Ovary (tissue), 9 donors: ENCODE results near the gene SNX18. TPM values are rescaled to one million over a fixed set of nuclear protein-coding genes. Genes with fewer than 3 reads are reported as not detected.
A peak's percentile ranks its signal among the peaks of the same experiment; 100 is the strongest.

Experiments used
- DNase-seq, 5 donors: peaks; one replicate each; pipeline ENCODE4 v3.0.0-alpha.2; 2019 to 2020
- H3K27ac ChIP-seq, 2 donors: fragments of 200-600 bp; one replicate each; pipeline versions ENCODE4 v1.5.1 to v1.8.0; 2019 to 2022
- H3K27me3 ChIP-seq: fragments of 200-600 bp; one replicate; pipeline ENCODE4 v1.8.0; 2022
- H3K36me3 ChIP-seq: fragments of 200-600 bp; sonication (generic); one replicate; pipeline ENCODE4 v1.5.1; 2019
- H3K4me1 ChIP-seq: one replicate; pipeline ENCODE4 v1.8.1; 2013; ENCODE audit warnings: mild to moderate bottlenecking, moderate library complexity; ENCODE audit not compliant: insufficient read depth
- H3K4me3 ChIP-seq: fragments of 200-600 bp; sonication (generic); one replicate; pipeline ENCODE4 v1.5.1; 2017
- H3K9me3 ChIP-seq, 2 donors: fragments of 200-600 bp in 1 of 2; sonication (generic) in 1 of 2; one replicate each; pipeline versions ENCODE4 v1.5.1 to v1.8.1; 2013 to 2019; ENCODE audit warnings: mild to moderate bottlenecking in 1 of 2, moderate library complexity in 1 of 2
- CTCF ChIP-seq, 3 donors: fragments of 450-650 bp in 2 of 3; fragments of 200-600 bp in 1 of 3; IDR thresholded peaks; one replicate each; pipeline versions ENCODE4 v1.5.1 to v1.8.0; 2016 to 2022; ENCODE audit warnings: antibody characterized with exemption in 3 of 3, mild to moderate bottlenecking in 1 of 3
- EP300 ChIP-seq: sonication (generic); formaldehyde crosslinking; IDR thresholded peaks from one replicate; pipeline ENCODE4 v1.6.1; 2017; ENCODE audit warnings: antibody characterized with exemption
- POLR2A ChIP-seq: fragments of 450-650 bp; IDR thresholded peaks from one replicate; pipeline ENCODE4 v1.6.1; 2017; ENCODE audit warnings: antibody characterized with exemption, mild to moderate bottlenecking, moderate library complexity
- WGBS, 3 donors: extraction: QIAGEN DNeasy Blood & Tissue Kit in 1 of 3; methylation state at CpG; one replicate each; pipeline versions ENCODE4 v1.1.5 to v1.1.7; 2013 to 2017; 5-methylcytosine and 5-hydroxymethylcytosine counted together
- intact Hi-C, 4 donors: fragments of 100-400 bp; cut with DNase I; formaldehyde crosslinking; loops; one replicate each; pipeline versions ENCODE4 v1.11.0 to v1.15.1; 2022 to 2023
- polyA plus RNA-seq, 2 donors: library from polyadenylated mRNA; stranded (reverse); fragments of 200-250 nt in 1 of 2; fragments of 350-450 nt in 1 of 2; fragmentation: Illumina TruSeq in 1 of 2; extraction: RNeasy Lipid Tissue Mini Kit (QIAGEN cat#74804) in 1 of 2; gene quantifications; one replicate each; pipeline ENCODE4 v1.2.3, GENCODE V29; 2013 to 2014
- total RNA-seq, 7 donors: library from RNA; depleted of rRNA in 2 of 7; stranded (reverse); fragments of >200 nt in 2 of 7; fragmentation: NEBNext Ultra II Directional in 3 of 7; extraction: Animal tissue kit (Norgen Biotek cat#: 25700) in 3 of 7; gene quantifications; one replicate each; pipeline versions ENCODE4 v1.1.0 to v1.2.4, GENCODE V29; 2016 to 2023
- donor health status: DM: no; HTN: no; CAD: no; lungs with moderate emphysema.
- donor health status: DM: no; HTN: no; CAD: no.
- donor health status: Bipolar disorder and iron deficiency.
- donor health status: DM: yes; HTN: yes; CAD: no.
- donor health status: DM: no; HTN: no; CAD: no.
- donor health status: DM: yes; HTN: yes; CAD: no.

The SNX18 gene
- total and polyA plus RNA-seq, 9 donors = 29.6 to 62.4 (median 45.0) TPM

GRCh38 chr5:54579591-54580295 is 62.2 kb downstream of the SNX18 start:
- intact Hi-C loops = loop anchor here in 1 of 4 donors (5.0 kb wide), 1 partner anchor 62 kb away; the partner anchor contains the start of gene SNX18
- Histone ChIP-seq H3K4me1 (peaks cover 8% of the 10 kb centered on the region), H3K36me3 (no peaks in the 10 kb centered on the region), H3K9me3 (no peaks in the 10 kb centered on the region), H3K4me3 (no peak overlapping the region), H3K27me3 (no peaks in the 10 kb centered on the region), H3K27ac (no peak overlapping the region)
- DNase-seq = no peak
- 7 to 20% (median 14%) methylated on average over 1 of the region's 1 CpG for WGBS, 3 donors
- TF ChIP-seq CTCF (IDR thresholded peaks at IDR 0.05) (no peak), POLR2A (no peak), EP300 (no peak)

GRCh38 chr5:54580997-54581811 is 63.6 kb downstream of the SNX18 start:
- Histone ChIP-seq H3K4me3 (no peak overlapping the region), H3K36me3 (no peaks in the 10 kb centered on the region), H3K9me3 (no peaks in the 10 kb centered on the region), H3K4me1 (peaks cover 8% of the 10 kb centered on the region), H3K27ac (peak overlapping the region in 1 of 2 donors; percentile 59), H3K27me3 (no peaks in the 10 kb centered on the region)
- TF ChIP-seq POLR2A = no peak
- no peak for TF ChIP-seq EP300
- TF ChIP-seq CTCF (IDR thresholded peaks at IDR 0.05) = no peak
- DNase-seq = no peak
- intact Hi-C loops = loop anchor here in 1 of 4 donors (5.0 kb wide), 1 partner anchor 64 kb away; the partner anchor contains the start of gene SNX18
- WGBS, 3 donors = 10 to 17% (median 11%) methylated on average over 7 of the region's 7 CpGs

- H3K9me3 ChIP-seq = no peaks in the 10 kb centered on the region
- intact Hi-C loops = loop anchor here in 1 of 4 donors (5.0 kb wide), 1 partner anchor 65 kb away; the partner anchor contains the start of gene SNX18
- H3K36me3 ChIP-seq = no peaks in the 10 kb centered on the region
- H3K4me3 ChIP-seq = no peak overlapping the region
- no peak for DNase-seq
- peak overlapping the region in 1 of 2 donors; percentile 59 for H3K27ac ChIP-seq
- H3K27me3 ChIP-seq = no peaks in the 10 kb centered on the region
- 54 to 63% (median 59%) methylated on average over 3 of the region's 3 CpGs for WGBS, 3 donors
- H3K4me1 ChIP-seq = peaks cover 8% of the 10 kb centered on the region
- TF ChIP-seq CTCF (IDR thresholded peaks at IDR 0.05) (no peak), POLR2A (no peak), EP300 (no peak)
Measured at GRCh38 chr5:54581831-54582548, 64.4 kb downstream of the SNX18 start.

- no peak overlapping the region for H3K4me3 ChIP-seq
- no peaks in the 10 kb centered on the region for H3K9me3 ChIP-seq
- H3K36me3 ChIP-seq = no peaks in the 10 kb centered on the region
- DNase-seq = no peak
- intact Hi-C loops = no loop called here
- 95 to 98% (median 98%) methylated on average over 5 of the region's 5 CpGs for WGBS, 3 donors
- no peak overlapping the region for H3K27ac ChIP-seq
- H3K4me1 ChIP-seq = peaks cover 4% of the 10 kb centered on the region
- H3K27me3 ChIP-seq = no peaks in the 10 kb centered on the region
- TF ChIP-seq CTCF (IDR thresholded peaks at IDR 0.05) = no peak
Measured at GRCh38 chr5:54586336-54586735, 68.8 kb downstream of the SNX18 start.
